ENCODE results near the gene SRGAP3. TPM values are rescaled to one million over a fixed set of nuclear protein-coding genes. Genes with fewer than 3 reads are reported as not detected.
"Not testable (repeated sequence)": the region's sequence is repeated elsewhere in the genome, so short reads cannot be mapped to it uniquely, and the experiment has no call there.

Gene SRGAP3
- 61.3 to 68.6 TPM (median 65.6 TPM) in 3 replicates for total RNA-seq

GRCh38 chr3:9249273-9250192 is at the start of gene SRGAP3:
TSS of gene SRGAP3 (minus strand) at chr3:9249646. CDS start at chr3:9248951, 695 bp downstream.
- peak; percentile 61 to 87 for DNase-seq (ENCODE audit: low spot score in 2 of 2, unreplicated experiment in 2 of 2)
- Mint-ChIP-seq H3K27me3 (ENCODE audit: low read depth) (no peaks in the 10 kb centered on the region), H3K4me1 (peaks cover 74% of the 10 kb centered on the region), H3K4me3 (peak within 1 kb of the TSS; percentile 88), H3K36me3 (no peaks in the 10 kb centered on the region), H3K9me3 (no peaks in the 10 kb centered on the region), H3K27ac (peak within 1 kb of the TSS; percentile 82)
- peak; percentile 27 for TF ChIP-seq CTCF (IDR thresholded peaks at IDR 0.05; ENCODE audit: unreplicated experiment)

- Mint-ChIP-seq H3K9me3 (peaks cover 13% of the 10 kb centered on the region), H3K27ac (no peak overlapping the region), H3K36me3 (no peaks in the 10 kb centered on the region), H3K4me3 (no peak overlapping the region), H3K27me3 (ENCODE audit: low read depth) (peaks cover 1% of the 10 kb centered on the region), H3K4me1 (peaks cover 18% of the 10 kb centered on the region)
- DNase-seq (ENCODE audit: low spot score in 2 of 2, unreplicated experiment in 2 of 2), result no peak
- no peak for TF ChIP-seq CTCF (IDR thresholded peaks at IDR 0.05; ENCODE audit: unreplicated experiment)
Observed at GRCh38 chr3:9298236-9298635, 48.8 kb upstream of the SRGAP3 start.

DNA sequence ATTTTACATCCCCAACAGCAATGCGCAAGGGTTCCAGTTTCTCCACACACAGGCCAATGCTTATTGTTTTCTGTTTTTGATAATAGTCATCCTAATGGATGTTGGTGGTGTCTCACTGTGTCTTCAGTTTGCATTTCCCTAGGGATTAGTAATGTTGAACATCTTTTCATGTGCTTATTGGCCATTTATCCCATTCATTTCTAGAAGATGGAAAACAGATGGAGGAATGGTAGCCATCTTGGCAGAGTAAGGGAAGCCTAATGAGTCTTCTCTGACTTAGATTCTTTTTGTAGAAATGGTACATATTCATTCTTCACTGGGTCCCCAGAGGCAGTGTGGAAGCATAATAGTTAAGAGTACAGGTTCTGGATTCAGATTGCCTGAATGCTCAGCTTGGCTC is 46.8 kb upstream of the SRGAP3 start:
- peaks cover 1% of the 10 kb centered on the region for H3K27me3 Mint-ChIP-seq (ENCODE audit: low read depth)
- peaks cover 7% of the 10 kb centered on the region for H3K4me1 Mint-ChIP-seq
- DNase-seq (ENCODE audit: low spot score in 2 of 2, unreplicated experiment in 2 of 2), result no peak
- no peak overlapping the region for H3K27ac Mint-ChIP-seq
- no peak for TF ChIP-seq CTCF (IDR thresholded peaks at IDR 0.05; ENCODE audit: unreplicated experiment)
- no peaks in the 10 kb centered on the region for H3K36me3 Mint-ChIP-seq
- H3K9me3 Mint-ChIP-seq, result peaks cover 13% of the 10 kb centered on the region
- H3K4me3 Mint-ChIP-seq, result no peak overlapping the region

DNA sequence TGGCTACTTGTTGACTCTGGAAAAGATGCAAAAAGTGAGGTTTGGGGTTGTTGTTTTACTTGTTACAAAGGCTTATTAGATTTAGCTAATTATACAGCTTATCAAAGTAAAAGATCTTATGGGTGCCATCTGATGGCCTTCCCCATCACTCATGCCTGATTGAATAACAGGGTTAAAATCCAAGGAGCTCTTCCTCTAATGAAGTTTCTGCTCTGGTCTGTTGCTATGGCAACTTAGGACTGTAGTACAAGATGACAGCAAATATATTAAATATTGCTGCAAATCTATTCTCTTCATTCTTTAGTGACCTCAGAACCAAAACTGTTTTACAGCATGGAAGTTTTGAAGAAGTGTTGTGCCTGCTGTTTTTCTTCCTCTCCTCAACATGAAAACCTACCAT is 45.6 kb upstream of the SRGAP3 start:
- H3K27ac Mint-ChIP-seq, result no peak overlapping the region
- peaks cover 10% of the 10 kb centered on the region for H3K9me3 Mint-ChIP-seq
- H3K4me1 Mint-ChIP-seq, result peaks cover 5% of the 10 kb centered on the region
- DNase-seq (ENCODE audit: low spot score in 2 of 2, unreplicated experiment in 2 of 2), result no peak
- no peak overlapping the region for H3K4me3 Mint-ChIP-seq
- peaks cover 1% of the 10 kb centered on the region for H3K27me3 Mint-ChIP-seq (ENCODE audit: low read depth)
- TF ChIP-seq CTCF (IDR thresholded peaks at IDR 0.05; ENCODE audit: unreplicated experiment), result no peak
- H3K36me3 Mint-ChIP-seq, result no peaks in the 10 kb centered on the region

DNA sequence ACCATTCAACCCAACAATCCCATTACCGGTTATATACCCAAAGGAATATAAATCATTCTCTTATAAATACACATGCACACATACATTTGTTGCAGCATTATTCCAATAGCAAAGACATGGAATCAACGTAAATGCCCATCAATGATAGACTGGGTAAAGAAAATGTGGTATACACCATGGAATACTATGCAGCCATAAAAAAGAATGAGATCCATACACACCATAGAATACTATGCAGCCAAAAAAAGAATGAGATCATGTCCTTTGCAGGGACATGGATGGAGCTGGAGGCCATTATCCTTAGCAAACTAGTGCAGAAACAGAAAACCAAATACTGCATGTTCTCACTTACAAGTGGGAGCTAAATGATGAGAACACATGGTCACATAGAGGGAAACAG is 44.5 kb upstream of the SRGAP3 start:
- H3K27me3 Mint-ChIP-seq (ENCODE audit: low read depth); H3K4me1 Mint-ChIP-seq; DNase-seq (ENCODE audit: low spot score in 2 of 2, unreplicated experiment in 2 of 2); H3K4me3 Mint-ChIP-seq; H3K36me3 Mint-ChIP-seq; H3K27ac Mint-ChIP-seq: not testable (repeated sequence)
- H3K9me3 Mint-ChIP-seq, result peaks cover 12% of the 10 kb centered on the region

DNA sequence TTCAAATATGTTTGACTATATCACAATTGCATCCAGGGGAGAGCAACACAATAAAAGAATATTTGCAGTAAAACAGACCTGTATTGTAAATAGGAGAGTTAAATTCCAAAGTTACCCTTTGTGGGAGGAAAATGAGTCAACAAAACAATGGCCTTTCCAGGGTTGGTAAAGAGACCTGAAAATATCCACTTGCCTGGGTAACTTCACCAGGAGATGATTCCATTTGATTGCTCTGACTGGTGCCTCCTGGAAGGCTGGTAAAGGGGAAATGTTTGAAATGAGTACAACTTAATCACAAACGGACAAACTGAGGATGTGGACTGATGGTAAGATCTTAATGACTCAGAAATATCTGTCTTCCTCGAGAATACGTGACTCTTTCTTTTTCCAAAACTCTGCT is 43.6 kb upstream of the SRGAP3 start:
- peaks cover 5% of the 10 kb centered on the region for H3K4me1 Mint-ChIP-seq
- H3K9me3 Mint-ChIP-seq, result peaks cover 12% of the 10 kb centered on the region
- H3K4me3 Mint-ChIP-seq, result no peak overlapping the region
- H3K36me3 Mint-ChIP-seq, result peaks cover 3% of the 10 kb centered on the region
- TF ChIP-seq CTCF (IDR thresholded peaks at IDR 0.05; ENCODE audit: unreplicated experiment), result no peak
- no peak for DNase-seq (ENCODE audit: low spot score in 2 of 2, unreplicated experiment in 2 of 2)
- peaks cover 1% of the 10 kb centered on the region for H3K27me3 Mint-ChIP-seq (ENCODE audit: low read depth)
- no peak overlapping the region for H3K27ac Mint-ChIP-seq
